GM18909 (cell line): ENCODE results near the gene ZNF2.
"Not testable (repeated sequence)": the region's sequence is repeated elsewhere in the genome, so short reads cannot be mapped to it uniquely, and the experiment has no call there.

Experiments used
- ATAC-seq: cut with Tn5 transposase; IDR thresholded peaks from one replicate; pipeline ENCODE4 v1.9.1; 2021; ENCODE audit warnings: mild to moderate bottlenecking; ENCODE audit not compliant: unreplicated experiment, poor library complexity

The ZNF2 gene

DNA sequence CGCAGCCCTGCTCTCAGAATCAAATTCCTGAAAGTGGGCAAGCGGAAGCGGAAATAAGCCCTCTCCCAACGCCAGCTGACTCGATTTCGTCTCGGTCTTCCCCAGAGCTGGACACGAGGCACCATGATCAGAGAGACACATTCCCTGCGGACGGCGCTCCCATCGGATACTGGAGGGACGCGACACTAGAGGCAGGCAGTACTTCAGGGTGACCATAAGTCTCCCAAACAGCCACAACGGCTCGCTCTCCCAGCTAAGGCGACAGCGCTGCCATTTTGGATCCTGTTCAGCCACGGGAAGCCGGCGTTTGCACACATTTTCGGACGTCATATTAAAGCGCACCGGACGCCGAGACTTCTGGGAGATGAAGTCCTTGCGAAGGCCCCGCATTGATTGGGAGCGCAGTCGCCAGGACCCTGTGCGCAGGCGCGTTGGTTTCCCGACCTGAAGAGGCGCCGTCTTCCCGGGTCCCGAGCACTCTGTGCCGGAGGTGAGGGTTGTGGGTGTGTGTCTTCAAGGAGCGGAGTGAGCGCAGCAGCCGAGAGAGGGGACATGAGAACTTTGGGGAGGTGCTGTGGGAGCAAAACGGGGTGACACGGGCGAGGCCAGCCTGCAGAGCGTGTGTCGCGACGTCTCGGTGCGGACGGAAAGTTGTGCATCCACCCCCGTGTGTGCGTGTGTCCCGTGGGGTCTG, at the start of gene ZNF2:
Gene ZNF2 (plus strand): TSS at position 439 of the 694 bp plus-strand sequence. CDS start 10,418 bp downstream, outside the sequence.
- ATAC-seq = peak; percentile 94

GRCh38 chr2:95121093-95121406, 44.6 kb upstream of the ZNF2 start:
- ATAC-seq = peak; percentile 1

DNA sequence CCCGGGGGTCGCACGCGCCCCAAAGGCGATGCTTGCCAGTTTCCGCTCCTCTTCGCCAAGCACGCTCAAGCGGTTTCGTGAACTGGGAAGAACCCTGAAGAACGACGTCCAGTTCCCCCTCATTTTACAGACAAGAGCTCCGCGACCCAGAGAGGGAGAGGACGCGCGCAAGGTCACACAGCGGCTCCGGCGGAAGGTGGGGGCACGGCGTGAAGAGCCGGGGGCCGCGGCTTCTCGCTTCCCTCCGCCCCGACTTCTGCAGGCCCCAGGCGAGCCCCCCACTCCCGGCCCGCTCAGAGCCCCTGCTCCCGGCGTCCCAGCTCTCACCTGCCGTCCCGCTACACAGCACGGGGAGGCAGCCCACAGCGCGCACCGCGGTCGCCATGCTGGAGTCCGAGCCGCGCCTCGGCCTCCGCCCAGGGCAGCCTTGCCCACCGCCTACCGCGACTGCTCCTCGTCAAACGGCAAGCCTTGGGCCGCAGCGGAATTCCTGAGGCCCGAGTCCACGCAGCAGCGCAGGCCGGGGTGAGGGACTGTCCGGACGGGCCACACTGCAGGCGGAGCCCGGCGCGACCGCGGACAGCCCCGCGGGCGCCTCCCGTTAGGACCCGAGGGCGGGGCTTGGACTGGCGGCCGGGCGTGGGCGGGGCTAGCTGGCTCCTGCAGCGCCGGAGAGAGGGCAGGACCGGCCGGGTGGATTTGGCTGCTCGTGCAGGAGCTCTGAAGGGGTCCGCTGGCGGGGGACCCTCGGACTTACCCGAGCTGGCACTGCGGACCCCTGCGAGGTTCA, 44.0 kb upstream of the ZNF2 start, which contains the start of gene MRPS5:
Gene MRPS5 (minus strand): TSS at position 402 of the 790 bp plus-strand sequence. CDS start 17 bp downstream, at position 385.
- peak; percentile 94 for ATAC-seq

DNA sequence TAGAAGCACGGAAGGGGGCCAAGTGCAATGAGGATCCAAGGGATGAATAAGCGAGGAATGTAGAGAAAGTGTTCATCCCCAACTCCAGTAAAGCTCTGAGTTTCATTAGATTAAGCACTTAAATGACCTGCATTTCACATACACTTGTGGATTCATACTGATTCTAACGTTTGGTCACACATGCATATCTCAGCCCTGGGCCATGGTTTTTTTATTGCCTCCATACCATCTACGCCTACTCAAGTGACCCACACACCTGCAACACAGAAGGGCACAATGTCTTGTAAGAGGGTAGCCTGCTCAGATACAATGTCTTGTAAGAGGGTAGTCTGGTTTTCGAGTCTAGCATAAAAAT, 43.4 kb upstream of the ZNF2 start:
- peak; percentile 23 for ATAC-seq

GRCh38 chr2:95138702-95139101, 26.9 kb upstream of the ZNF2 start:
- ATAC-seq = no peak

DNA sequence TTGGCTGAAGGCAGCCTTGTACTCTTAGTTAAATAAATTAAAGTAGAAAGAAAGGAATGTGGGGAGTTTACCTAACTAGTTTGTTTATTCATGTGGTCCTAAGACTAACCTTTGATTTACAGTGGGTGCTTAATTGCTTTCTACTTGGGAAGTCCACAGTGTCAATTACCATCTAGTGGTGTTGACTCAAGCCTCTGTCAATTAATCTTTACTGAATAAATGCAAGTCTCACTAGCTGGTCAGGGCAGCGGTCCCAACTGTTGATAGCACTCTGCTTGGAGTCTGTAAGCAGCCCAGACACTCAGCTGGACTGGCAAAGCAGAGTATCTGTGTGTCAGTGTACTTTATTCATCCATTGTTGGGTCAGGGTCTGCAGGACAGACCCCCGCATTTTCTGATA, 21.8 kb upstream of the ZNF2 start:
- ATAC-seq = no peak

DNA sequence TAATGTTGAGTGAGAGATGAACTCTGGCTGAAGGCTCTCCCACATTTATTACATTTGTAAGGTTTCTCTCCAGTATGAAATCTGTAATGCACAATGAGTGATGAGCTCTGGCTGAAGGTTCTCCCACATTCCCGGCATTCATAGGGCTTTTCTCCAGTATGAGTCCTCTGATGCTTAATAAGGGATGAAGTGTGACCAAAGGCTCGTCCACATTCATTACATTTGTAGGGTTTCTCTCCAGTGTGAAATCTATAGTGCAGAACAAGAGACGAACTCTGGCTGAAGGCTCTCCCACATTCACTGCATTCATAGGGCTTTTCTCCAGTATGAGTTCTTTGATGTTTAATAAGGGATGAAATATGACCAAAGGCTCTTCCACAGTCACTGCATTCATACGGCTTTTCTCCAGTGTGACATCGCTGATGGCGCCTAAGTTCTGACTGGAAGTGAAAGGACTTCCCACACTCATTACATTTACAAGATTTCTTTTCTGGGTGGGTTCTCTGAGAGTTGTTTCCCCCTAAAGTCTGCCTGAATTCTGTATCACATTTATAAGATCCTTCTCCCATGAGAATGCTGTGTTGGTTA, 16.1 kb upstream of the ZNF2 start:
- no peak for ATAC-seq

- ATAC-seq = no peak
Measured at GRCh38 chr2:95158441-95158840, 7.2 kb upstream of the ZNF2 start.

- peak; percentile 54 for ATAC-seq
Measured at GRCh38 chr2:95158891-95159619, 6.6 kb upstream of the ZNF2 start.

DNA sequence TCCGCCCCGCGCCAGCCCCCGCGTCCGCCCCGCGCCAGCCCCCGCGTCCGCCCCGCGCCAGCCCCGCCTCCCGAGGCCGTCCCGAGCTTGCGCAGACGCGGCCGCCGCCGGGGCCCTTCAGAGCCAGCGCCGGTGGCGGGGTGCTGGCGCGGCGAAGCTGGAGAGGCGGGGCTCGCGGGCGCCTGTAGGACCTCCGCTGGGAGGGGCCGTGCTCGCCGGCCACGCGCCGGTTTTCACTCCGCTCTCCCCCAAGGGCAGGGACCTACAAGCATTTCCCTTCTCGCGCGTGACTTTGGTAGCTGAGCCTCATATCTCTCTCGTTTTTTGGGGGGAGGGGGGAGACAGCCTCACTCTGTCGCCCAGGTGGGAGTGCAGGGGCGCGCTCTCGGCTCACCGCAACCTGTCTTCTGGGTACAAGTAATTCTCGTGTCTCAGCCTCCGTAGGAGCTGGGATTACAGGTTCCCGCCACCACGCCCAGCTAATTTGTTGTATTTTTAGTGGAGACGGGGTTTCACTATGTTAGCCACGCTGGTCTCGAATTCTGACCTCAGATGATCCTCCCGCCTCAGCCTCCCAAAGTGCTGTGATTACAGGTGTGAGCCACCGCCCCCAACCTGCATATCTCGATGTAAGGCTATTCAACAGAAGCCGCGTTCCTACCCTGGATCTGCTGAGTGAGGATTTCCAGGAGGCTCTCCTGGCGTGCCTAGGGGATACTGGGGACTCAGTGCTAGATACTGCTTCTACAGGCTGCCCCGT, 5.7 kb upstream of the ZNF2 start, which contains the start of gene ZNF514:
Gene ZNF514 (minus strand): TSS at position 159 of the 760 bp plus-strand sequence. CDS start 6,595 bp downstream, outside the sequence.
- peak; percentile 92 for ATAC-seq

DNA sequence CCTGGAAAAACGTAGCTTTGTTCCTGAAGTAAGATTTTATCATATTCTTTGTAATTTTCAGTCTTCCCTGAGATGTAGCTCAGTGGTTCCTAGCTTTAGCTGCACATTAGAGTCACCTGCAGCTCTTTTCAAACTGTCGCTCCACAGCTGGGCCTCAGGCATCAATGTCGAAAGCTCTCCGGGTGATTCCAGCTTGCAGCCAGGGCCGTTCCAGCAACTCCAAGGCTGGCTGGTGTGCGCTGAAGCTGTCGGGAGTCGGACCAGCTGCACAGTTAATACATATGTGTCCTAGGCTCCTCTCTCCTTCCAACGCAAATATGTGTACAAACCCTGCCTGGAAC, 609 bp upstream of the ZNF2 start:
- peak; percentile 9 for ATAC-seq

- ATAC-seq = peak; percentile 19
Measured at GRCh38 chr2:95166065-95166763, 605 bp downstream of the ZNF2 start.

DNA sequence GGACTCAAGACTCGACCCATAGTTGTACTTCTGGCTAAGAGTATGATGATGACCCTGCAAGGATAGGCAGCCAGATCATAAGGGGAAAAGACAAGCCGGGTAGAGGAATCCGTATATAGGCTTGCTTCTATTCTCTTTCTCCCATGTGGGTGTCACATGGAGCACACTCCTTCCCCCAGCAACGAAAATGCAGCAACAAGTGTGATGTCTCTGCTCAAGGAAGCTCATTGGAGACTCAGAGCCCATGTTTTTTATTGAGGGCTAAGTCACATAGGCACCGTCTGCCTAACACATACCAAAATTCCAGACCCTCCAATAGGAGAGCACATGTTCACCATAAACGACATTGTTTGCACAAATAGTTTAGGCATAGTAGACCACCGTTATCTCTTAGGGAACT, 6.3 kb downstream of the ZNF2 start:
- ATAC-seq = no peak

DNA sequence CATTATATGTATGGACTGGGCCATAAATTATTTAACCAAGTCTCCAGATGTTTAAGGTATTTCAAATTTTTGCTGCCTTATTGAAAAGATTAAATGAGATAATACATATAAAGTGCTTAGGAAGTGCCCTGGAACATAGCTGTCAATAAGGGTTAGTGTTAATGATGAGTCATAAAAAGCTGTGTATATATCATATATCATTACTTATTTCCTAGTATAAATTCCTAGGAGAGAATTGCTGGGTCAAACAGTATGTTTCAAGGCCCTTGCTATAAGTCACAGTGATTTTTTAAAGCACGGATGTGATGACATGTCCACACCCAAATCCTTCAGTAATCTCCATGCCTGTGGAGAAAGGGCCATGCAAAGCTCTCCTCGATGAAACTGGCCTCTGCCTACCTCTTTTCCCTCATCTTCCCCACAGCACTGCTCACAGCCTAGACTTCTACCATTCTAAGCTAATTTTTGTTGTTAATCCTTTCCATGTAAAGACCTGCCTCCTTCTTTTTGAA, 8.5 kb downstream of the ZNF2 start:
- no peak for ATAC-seq

GRCh38 chr2:95179451-95179850, 13.8 kb downstream of the ZNF2 start:
- ATAC-seq = no peak

DNA sequence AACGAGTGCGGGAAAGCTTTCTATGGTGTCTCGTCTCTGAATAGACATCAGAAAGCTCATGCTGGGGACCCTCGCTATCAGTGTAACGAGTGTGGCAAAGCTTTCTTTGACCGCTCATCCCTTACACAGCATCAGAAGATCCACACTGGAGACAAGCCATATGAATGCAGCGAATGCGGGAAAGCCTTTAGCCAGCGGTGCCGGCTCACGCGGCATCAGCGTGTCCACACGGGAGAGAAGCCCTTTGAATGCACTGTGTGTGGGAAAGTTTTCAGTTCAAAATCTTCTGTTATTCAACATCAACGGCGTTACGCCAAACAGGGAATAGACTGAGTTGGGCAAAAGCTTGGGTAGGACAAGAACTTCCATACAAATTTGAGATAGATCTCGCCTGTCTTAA, 16.2 kb downstream of the ZNF2 start:
- no peak for ATAC-seq

DNA sequence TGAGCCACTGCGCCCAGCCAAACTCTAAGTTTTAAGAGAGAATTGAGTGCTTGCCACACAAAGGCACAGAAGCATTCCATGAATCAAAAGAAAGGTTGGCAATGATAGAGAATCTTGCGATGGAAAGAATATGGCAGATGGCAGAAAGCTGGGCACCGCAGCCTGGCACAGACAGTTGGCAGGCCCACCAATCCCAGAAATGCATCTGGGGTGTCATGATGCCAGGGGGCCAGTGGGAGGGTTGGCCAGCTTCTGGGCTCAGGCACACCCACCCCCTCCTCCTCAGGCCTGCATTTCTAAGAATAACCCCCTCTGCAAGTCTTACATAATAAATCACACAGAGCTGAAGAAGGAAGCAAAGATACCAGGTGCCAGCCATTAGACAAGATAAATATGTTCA, 19.6 kb downstream of the ZNF2 start:
- ATAC-seq = no peak

DNA sequence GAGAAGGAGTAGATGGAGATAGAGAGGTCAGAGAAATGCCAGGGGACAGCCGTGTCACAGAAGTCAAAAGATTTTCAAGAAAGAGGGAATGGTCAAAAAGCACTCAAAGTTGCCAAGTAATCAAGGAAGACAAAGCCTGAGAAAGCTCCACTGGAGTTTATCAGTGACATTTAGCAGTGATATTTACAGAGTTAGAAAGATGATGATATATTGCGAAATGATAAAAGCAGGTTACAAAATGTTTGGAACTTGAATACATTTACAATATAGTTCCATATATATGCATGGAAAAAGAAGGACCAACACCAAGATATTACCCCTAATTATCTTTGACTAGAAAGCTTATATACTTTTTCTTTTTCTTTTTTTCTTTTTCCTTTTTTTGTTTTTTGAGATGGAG, 20.4 kb downstream of the ZNF2 start:
- ATAC-seq = no peak

DNA sequence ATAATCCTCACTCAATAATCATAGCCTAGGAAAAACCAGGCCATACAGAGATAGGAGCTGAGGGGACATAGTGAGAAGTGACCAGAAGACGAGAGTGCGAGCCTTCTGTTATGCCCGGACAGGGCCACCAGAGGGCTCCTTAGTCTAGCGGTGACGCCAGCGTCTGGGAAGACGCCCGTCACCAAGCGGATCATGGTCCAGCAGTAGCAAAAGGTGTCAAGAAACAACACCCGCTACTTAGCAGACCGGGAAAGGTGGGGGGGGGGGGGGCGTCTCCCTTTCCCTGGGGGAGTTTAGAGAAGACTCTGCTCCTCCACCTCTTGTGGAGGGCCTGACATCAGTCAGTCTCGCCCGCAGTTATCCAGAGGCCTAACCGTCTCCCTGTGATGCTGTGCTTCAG, 27.3 kb downstream of the ZNF2 start:
- not testable (repeated sequence) for ATAC-seq
